ENCODE results near the gene CMTM2.
A peak's percentile ranks its signal among the peaks of the same experiment; 100 is the strongest.
"Not testable (repeated sequence)": the region's sequence is repeated elsewhere in the genome, so short reads cannot be mapped to it uniquely, and the experiment has no call there.

CMTM2 gene

DNA sequence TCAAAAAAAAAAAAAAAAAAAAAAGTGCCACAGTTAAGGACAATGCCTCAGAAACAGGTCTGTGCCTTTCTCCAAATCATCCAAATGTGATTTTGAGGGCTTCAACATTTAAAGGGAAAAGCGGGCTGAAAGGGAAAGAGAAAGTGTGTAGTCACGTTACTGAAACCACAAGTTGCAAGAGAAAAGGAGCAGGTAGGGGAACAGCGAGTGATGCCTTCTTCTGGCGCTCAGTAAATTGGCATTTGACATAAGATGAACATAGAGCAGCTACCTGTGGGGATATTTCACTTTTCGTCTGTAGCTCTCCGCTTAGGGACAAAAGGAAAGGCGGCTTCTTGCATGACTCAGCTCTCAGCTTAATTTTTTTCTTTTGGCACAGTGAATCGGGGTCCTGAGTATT is 11.1 kb downstream of the CMTM2 start:
- peak overlapping the region in 1 of 3 experiments; percentile 5 for H3K27ac Mint-ChIP-seq
- no peaks in the 10 kb centered on the region for H3K36me3 Mint-ChIP-seq (ENCODE audit: low read depth)
- no peaks in the 10 kb centered on the region for H3K27me3 Mint-ChIP-seq (ENCODE audit: low read depth)
- H3K4me3 Mint-ChIP-seq = no peak overlapping the region
- TF ChIP-seq, protein P1, sequence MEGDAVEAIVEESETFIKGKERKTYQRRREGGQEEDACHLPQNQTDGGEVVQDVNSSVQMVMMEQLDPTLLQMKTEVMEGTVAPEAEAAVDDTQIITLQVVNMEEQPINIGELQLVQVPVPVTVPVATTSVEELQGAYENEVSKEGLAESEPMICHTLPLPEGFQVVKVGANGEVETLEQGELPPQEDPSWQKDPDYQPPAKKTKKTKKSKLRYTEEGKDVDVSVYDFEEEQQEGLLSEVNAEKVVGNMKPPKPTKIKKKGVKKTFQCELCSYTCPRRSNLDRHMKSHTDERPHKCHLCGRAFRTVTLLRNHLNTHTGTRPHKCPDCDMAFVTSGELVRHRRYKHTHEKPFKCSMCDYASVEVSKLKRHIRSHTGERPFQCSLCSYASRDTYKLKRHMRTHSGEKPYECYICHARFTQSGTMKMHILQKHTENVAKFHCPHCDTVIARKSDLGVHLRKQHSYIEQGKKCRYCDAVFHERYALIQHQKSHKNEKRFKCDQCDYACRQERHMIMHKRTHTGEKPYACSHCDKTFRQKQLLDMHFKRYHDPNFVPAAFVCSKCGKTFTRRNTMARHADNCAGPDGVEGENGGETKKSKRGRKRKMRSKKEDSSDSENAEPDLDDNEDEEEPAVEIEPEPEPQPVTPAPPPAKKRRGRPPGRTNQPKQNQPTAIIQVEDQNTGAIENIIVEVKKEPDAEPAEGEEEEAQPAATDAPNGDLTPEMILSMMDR (IDR thresholded peaks at IDR 0.05; ENCODE audit: unreplicated experiment in 3 of 3) = no peak
- peaks cover 6% of the 10 kb centered on the region for H3K4me1 Mint-ChIP-seq
- no peaks in the 10 kb centered on the region for H3K9me3 Mint-ChIP-seq

DNA sequence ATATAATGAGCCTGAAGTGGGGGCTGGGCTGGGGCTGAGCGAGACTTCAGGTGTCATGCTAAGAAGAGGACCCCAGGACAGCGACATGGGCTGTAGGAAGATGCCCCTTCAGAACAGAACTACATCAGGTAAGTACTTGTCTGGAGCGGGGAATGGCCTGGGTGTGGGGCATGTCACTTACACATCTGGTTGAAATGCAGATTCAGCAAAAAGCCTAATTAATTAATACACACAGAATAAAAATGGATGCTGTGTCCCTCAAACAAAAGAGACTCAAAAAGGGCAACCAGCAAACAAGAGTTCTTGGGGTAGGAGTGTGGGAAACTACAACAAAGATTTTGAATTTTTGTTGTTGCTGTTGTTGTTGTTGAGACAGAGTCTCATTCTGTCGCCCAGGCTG is 11.8 kb downstream of the CMTM2 start:
- Mint-ChIP-seq H3K9me3 (no peaks in the 10 kb centered on the region), H3K36me3 (ENCODE audit: low read depth) (no peaks in the 10 kb centered on the region), H3K4me1 (no peaks in the 10 kb centered on the region), H3K27me3 (ENCODE audit: low read depth) (no peaks in the 10 kb centered on the region), H3K27ac (no peak overlapping the region), H3K4me3 (no peak overlapping the region)
- TF ChIP-seq, protein P1 (IDR thresholded peaks at IDR 0.05; ENCODE audit: unreplicated experiment in 3 of 3) = no peak

DNA sequence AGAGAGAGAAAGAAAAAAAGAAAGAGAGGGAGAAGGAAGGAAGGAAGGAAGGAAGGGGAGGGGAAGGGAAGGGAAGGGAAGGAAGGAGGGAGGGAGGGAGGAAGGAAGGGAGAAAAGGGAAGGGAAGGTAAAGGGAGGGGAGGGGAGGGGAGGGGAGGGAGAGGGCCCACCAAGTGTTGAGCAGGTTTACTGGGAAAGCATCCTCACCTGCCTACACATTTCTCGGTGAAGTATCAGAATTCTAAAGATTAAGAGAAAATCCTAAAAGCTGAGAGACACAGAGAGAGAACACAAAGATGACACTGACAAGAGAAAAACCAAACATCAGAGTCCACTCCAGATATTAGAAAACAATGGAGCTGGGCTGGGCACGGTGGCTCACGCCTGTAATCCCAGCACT is 13.0 kb downstream of the CMTM2 start:
- no peaks in the 10 kb centered on the region for H3K27me3 Mint-ChIP-seq (ENCODE audit: low read depth)
- TF ChIP-seq, protein P1 (IDR thresholded peaks at IDR 0.05; ENCODE audit: unreplicated experiment in 3 of 3) = no peak
- H3K36me3 Mint-ChIP-seq (ENCODE audit: low read depth) = no peaks in the 10 kb centered on the region
- no peaks in the 10 kb centered on the region for H3K9me3 Mint-ChIP-seq
- no peaks in the 10 kb centered on the region for H3K4me1 Mint-ChIP-seq
- no peak overlapping the region for H3K4me3 Mint-ChIP-seq
- H3K27ac Mint-ChIP-seq = no peak overlapping the region

DNA sequence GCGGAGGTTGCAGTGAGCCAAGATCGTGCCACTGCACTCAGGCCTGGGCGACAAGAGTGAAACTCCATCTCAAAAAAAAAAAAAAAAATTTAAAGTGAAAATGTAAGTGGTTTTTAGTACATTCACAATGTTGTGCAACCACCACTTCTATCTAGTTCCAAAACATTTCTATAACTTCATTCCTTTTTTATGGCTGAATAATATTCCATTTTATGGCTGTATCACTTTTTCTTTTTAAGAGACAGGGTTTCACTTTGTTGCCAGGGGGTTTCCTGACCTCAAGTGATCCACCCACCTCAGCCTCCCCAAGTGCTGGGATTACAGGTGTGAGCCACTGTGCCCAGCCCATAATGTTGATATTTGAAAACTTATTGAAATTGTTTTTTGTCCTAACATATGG is 13.6 kb downstream of the CMTM2 start:
- H3K27me3 Mint-ChIP-seq (ENCODE audit: low read depth) = no peaks in the 10 kb centered on the region
- no peaks in the 10 kb centered on the region for H3K36me3 Mint-ChIP-seq (ENCODE audit: low read depth)
- H3K27ac Mint-ChIP-seq = no peak overlapping the region
- TF ChIP-seq, protein P1 (IDR thresholded peaks at IDR 0.05; ENCODE audit: unreplicated experiment in 3 of 3) = no peak
- H3K9me3 Mint-ChIP-seq = no peaks in the 10 kb centered on the region
- H3K4me3 Mint-ChIP-seq = no peak overlapping the region
- no peaks in the 10 kb centered on the region for H3K4me1 Mint-ChIP-seq

DNA sequence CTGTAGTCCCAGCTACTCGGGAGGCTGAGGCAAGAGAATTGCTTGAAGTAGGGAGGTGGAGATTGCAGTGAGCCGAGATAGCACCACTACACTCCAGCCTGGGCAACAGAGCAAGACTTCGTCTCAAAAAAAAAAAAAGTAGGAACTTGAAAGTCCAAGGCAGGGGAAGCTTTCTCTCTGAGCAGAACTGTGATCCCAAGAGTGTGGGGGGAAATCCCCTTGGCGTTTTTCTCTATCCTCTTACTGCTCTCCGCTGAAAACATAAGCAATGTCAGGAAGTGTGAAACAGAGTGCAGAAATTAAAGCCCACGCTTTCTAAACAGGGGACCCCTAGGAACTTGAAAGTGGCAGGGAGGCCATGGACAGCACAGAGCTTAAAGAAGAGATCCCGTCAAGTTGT is 15.5 kb downstream of the CMTM2 start:
- H3K27ac Mint-ChIP-seq = no peak overlapping the region
- H3K36me3 Mint-ChIP-seq (ENCODE audit: low read depth) = no peaks in the 10 kb centered on the region
- H3K4me3 Mint-ChIP-seq = no peak overlapping the region
- no peaks in the 10 kb centered on the region for H3K4me1 Mint-ChIP-seq
- TF ChIP-seq, protein P1 (IDR thresholded peaks at IDR 0.05; ENCODE audit: unreplicated experiment in 3 of 3) = no peak
- no peaks in the 10 kb centered on the region for H3K27me3 Mint-ChIP-seq (ENCODE audit: low read depth)
- H3K9me3 Mint-ChIP-seq = no peaks in the 10 kb centered on the region

DNA sequence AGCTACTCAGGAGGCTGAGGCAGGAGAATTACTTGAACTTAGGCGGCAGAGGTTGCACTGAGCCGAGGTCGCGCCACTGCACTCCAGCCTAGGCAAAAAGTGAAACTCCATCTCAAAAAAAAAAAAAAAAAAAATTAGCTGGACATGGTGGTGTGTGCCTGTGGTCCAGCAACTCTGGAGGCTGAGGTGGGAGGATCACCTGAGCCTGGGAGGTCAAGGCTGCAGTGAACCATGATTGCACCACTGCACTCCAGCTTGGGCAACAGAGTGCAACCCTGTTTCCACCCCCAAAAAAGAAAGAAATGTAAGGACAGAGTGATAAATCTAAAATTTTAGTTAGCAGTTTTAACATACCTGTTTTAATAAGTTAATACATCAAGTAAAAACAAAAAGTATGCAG is 17.3 kb downstream of the CMTM2 start:
- not testable (repeated sequence) for H3K27me3 Mint-ChIP-seq (ENCODE audit: low read depth); H3K4me1 Mint-ChIP-seq; H3K9me3 Mint-ChIP-seq; H3K36me3 Mint-ChIP-seq (ENCODE audit: low read depth); H3K27ac Mint-ChIP-seq; H3K4me3 Mint-ChIP-seq

Measured in nephron (organoid).